ENCODE data around the gene LTC4S.

Gene LTC4S

DNA sequence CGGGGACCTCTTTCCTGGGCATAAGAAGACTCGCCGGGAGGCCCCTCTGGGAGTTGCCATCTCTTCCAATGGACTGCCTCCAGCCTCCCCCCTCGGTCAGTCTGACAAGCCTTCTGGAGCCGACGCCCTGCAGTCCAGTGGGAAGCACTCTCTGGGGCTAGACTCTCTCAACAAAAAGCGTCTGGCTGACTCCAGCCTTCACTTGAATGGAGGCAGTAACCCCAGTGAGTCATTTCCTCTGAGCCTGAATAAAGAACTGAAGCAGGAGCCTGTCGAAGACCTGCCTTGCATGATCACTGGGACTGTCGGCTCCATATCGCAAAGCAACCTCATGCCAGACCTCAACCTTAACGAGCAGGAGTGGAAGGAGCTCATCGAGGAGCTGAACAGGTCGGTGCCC, 28.4 kb upstream of the LTC4S start:
- H3K4me3 ChIP-seq (ENCODE audit: low read length), result no peak overlapping the region
- TF ChIP-seq, protein P1, sequence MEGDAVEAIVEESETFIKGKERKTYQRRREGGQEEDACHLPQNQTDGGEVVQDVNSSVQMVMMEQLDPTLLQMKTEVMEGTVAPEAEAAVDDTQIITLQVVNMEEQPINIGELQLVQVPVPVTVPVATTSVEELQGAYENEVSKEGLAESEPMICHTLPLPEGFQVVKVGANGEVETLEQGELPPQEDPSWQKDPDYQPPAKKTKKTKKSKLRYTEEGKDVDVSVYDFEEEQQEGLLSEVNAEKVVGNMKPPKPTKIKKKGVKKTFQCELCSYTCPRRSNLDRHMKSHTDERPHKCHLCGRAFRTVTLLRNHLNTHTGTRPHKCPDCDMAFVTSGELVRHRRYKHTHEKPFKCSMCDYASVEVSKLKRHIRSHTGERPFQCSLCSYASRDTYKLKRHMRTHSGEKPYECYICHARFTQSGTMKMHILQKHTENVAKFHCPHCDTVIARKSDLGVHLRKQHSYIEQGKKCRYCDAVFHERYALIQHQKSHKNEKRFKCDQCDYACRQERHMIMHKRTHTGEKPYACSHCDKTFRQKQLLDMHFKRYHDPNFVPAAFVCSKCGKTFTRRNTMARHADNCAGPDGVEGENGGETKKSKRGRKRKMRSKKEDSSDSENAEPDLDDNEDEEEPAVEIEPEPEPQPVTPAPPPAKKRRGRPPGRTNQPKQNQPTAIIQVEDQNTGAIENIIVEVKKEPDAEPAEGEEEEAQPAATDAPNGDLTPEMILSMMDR (conservative IDR thresholded peaks at IDR 0.05; ENCODE audit: low read length), result no peak
- peak; percentile 78 for DNase-seq (ENCODE audit: low read depth)

DNA sequence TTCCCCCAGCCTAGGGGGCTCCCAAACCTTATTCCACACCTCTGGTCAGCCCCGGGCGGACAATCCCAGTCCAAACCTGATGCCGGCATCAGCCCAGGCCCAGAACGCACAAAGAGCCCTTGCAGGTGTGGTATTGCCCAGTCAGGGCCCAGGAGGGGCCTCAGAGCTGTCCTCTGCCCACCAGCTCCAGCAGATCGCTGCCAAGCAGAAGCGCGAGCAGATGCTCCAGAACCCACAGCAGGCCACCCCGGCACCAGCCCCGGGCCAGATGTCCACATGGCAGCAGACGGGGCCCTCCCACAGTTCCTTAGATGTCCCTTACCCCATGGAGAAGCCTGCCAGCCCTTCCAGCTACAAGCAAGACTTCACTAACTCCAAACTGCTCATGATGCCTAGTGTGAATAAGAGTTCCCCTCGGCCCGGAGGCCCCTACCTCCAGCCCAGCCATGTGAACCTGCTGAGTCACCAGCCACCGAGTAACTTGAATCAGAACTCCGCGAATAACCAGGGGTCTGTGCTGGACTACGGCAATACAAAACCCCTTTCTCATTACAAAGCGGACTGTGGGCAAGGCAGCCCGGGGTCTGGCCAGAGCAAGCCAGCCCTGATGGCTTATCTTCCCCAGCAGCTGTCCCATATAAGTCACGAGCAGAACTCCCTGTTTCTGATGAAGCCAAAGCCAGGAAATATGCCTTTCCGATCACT, 27.6 kb upstream of the LTC4S start:
- DNase-seq (ENCODE audit: low read depth), result peak; percentile 38
- TF ChIP-seq, protein P1 (conservative IDR thresholded peaks at IDR 0.05; ENCODE audit: low read length), result no peak
- H3K4me3 ChIP-seq (ENCODE audit: low read length), result no peak overlapping the region

DNA sequence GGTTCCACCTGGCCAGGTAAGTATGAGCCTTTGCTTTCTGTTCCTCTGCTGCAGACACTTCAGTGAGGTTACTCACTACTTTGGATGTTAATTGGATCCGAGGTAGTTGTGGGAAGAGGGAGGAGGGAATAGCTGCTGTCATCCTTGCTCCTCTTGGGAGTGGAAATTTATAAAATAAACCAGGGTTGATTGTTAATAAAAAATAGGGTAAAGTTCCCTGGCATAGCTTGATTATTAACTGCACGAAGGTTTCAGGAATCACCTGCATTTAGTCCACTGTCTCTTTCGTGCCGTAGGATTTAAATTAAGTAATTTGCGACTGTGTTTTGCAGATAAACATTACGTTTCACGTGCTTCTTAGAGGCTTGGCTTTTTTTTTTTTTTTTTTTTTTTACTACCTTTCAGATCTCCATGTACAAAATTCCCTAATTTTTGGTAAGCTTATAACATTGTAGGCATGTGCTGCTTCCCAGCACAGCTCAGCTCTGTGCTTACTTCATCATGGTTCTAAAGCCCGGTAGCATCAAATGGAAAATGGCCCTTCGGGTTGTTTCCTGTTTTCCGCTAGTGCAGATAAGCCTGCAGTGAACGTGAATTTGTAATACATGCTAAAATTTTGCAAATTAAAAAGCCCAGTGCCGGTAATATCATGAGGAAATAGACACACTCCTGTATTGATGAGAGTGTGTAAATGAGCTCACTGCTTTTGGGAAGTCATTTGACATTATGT, 26.9 kb upstream of the LTC4S start:
- TF ChIP-seq, protein P1 (conservative IDR thresholded peaks at IDR 0.05; ENCODE audit: low read length), result no peak
- DNase-seq (ENCODE audit: low read depth), result no peak

DNA sequence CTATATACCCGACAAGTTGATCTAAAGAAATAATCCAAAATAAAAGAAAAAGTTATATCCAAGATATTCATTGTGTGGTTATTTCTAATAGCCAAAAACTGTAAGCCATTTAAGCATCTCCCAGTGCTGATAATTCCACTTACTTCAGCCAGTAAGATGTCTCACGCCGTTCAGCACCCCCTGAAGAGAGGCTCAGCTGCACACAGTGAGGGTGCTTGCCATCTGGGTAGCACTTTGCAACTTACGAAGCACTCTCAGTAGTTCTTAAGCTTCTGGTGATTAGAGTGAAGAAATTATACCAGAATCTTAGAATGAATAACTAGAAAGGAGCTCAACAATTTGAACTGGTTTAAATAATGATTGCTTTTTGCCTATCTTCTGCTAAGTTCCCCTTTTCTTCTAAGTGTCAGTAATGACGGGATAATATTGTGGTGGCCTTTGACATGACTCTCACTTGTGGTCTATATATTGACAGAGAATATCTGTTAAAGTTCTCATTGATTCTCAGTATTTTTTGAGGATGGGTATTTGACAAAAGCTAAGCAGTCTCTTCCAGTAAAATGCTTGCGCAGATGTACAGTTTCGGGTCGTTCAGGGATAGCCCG, 26.2 kb upstream of the LTC4S start:
- TF ChIP-seq, protein P1 (conservative IDR thresholded peaks at IDR 0.05; ENCODE audit: low read length), result no peak
- DNase-seq (ENCODE audit: low read depth), result no peak

More for the DNA sequence above, 26.9 kb upstream of the LTC4S start:
- H3K4me3 ChIP-seq (ENCODE audit: low read length), result no peak overlapping the region

DNA sequence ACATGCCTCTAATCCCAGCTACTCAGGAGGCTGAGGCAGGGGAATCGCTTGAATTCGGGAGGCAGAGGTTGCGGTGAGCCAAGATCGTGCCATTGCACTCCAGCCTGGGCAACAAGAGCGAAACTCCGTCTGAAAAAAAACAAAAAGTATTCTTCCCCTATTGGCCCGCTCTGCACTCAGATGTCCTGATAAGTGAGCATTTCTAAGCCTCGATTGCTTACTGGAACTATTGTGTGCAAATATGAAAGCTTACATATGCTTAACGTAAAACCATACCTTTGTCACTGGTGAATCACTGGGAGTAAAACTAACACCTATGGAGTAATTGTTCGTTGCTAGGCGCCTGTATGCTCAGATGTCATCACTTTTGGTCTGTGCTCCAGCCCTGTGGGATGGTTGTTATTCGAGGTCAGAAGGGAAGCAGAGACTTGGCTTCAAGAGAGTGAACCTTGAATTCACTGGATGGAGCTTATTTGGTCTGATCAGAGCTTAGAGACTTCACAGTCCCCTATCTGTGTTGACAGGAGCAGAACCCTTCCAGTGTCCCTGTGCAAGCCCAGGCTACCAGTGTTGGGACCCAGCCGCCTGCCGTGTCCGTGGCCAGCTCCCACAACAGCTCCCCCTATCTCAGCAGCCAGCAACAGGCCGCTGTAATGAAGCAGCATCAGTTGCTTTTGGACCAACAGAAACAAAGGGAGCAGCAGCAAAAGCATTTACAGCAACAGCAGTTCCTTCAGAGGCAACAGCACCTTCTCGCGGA, 25.3 kb upstream of the LTC4S start:
- H3K4me3 ChIP-seq (ENCODE audit: low read length), result no peak overlapping the region
- no peak for DNase-seq (ENCODE audit: low read depth)
- TF ChIP-seq, protein P1 (conservative IDR thresholded peaks at IDR 0.05; ENCODE audit: low read length), result no peak

More for the DNA sequence above, 26.2 kb upstream of the LTC4S start:
- H3K4me3 ChIP-seq (ENCODE audit: low read length), result no peak overlapping the region

DNA sequence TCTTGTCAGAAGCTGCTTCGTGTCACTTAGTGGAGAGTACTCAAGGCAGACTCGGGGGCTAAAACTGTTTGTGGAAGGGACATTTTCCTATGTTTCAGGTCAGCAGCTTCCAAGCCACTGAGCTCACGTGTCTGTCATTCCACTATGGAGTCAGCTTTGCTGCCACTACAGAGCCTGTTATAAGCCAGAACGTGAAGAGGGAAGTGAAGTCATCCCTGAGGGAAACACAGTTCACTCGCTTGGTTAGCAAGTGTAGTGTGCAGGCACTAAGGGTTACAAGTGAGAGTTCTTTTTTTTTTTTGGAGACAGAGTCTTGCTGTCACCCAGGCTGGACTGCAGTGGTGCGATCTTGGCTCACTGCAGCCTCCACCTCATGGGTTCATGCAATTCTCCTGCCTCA, 24.5 kb upstream of the LTC4S start:
- TF ChIP-seq, protein P1 (conservative IDR thresholded peaks at IDR 0.05; ENCODE audit: low read length), result no peak
- H3K4me3 ChIP-seq (ENCODE audit: low read length), result no peak overlapping the region
- no peak for DNase-seq (ENCODE audit: low read depth)
